Large intestine (tissue), 12 donors: ENCODE measurements around the gene GRID2IP. TPM values are rescaled to one million over a fixed set of nuclear protein-coding genes. Genes with fewer than 3 reads are reported as not detected.
A peak's percentile ranks its signal among the peaks of the same experiment; 100 is the strongest.
"Not testable (repeated sequence)": the region's sequence is repeated elsewhere in the genome, so short reads cannot be mapped to it uniquely, and the experiment has no call there.

Experiments used
- DNase-seq, 2 donors: peaks; one replicate each; pipeline versions ENCODE4 v3.0.0 to v3.0.0-alpha.2; 2013
- H3K27ac ChIP-seq: one replicate; pipeline ENCODE4 v1.5.1; 2013; ENCODE audit warnings: low read length
- H3K27me3 ChIP-seq: 2 replicates; pipeline ENCODE4 v1.6.1; 2013; ENCODE audit warnings: low read length; ENCODE audit not compliant: control insufficient read depth, insufficient read depth
- H3K36me3 ChIP-seq: 2 replicates; pipeline ENCODE4 v1.6.1; 2013; ENCODE audit warnings: low read length; ENCODE audit not compliant: control insufficient read depth, insufficient read depth
- H3K4me1 ChIP-seq: one replicate; pipeline ENCODE4 v1.6.1; 2013; ENCODE audit warnings: low read length; ENCODE audit not compliant: control insufficient read depth, insufficient read depth
- H3K4me3 ChIP-seq: one replicate; pipeline ENCODE4 v1.5.1; 2013; ENCODE audit warnings: low read length
- H3K9me3 ChIP-seq: one replicate; pipeline ENCODE4 v1.6.1; 2013; ENCODE audit warnings: mild to moderate bottlenecking, low read depth, low read length, moderate library complexity; ENCODE audit not compliant: control insufficient read depth
- WGBS: methylation state at CpG from one replicate; pipeline ENCODE4 v1.1.5; 2013; ENCODE audit warnings: low lambda C conversion rate; ENCODE audit not compliant: insufficient coverage; 5-methylcytosine and 5-hydroxymethylcytosine counted together
- long read RNA-seq, 11 donors: transcript quantifications; one replicate each; lab custom pipeline, GENCODE V29; 2026
- polyA plus RNA-seq: library from polyadenylated mRNA; unstranded; fragments of 120-200 nt; gene quantifications from one replicate; pipeline ENCODE4 v1.2.1, GENCODE V29; 2013

The GRID2IP gene
- 0.88 TPM for polyA plus RNA-seq
- long read RNA-seq, donor 1, result 0 reads
- long read RNA-seq, donor 2, result 0 reads
- long read RNA-seq, donor 3, result 0 reads
- long read RNA-seq, donor 4, result 0 reads
- long read RNA-seq, donor 5, result 0 reads
- long read RNA-seq, donor 6, result 0 reads
- long read RNA-seq, donor 7, result 0 reads
- long read RNA-seq, donor 8, result 0 reads
- long read RNA-seq, donor 9, result 0 reads
- long read RNA-seq, donor 10, result 0 reads
- long read RNA-seq, donor 11, result 0 reads

DNA sequence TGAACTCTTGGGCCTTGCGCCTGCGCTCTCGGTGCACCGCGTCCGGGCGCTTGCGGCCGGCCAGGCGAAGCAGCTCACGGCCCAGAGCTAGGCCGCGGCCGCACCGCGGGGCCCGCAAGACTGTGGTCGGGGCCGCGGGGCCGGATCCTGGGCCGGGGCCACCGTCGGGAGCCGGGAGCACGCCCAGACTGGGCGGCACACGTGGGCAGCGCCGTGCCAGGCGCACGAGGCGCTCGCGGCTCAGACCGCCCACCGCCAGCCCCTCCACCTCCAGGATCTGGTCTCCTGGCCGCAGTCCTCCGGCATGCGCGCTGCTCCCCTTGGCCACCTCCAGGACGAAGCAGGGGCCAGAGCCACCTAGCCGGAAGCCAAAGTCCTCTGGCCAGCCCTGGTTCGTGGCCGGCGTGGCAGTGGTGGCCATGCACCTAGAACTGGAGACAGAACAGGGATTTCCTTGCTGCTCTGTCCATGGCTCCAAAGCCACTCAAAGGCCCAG, at the start of gene GRID2IP:
Gene GRID2IP (minus strand): TSS at position 446 of the 496 bp plus-strand sequence. CDS start 25 bp downstream, at position 421.
- H3K27ac ChIP-seq, result no peak within 1 kb of the TSS
- no peak for DNase-seq
- H3K4me3 ChIP-seq, result no peak within 1 kb of the TSS
- no CpG with 5 or more reads among the region's 46 CpGs for WGBS
- no peaks in the 10 kb centered on the region for H3K4me1 ChIP-seq
- peaks cover 3% of the 10 kb centered on the region for H3K27me3 ChIP-seq
- H3K36me3 ChIP-seq, result no peaks in the 10 kb centered on the region
- no peaks in the 10 kb centered on the region for H3K9me3 ChIP-seq

GRCh38 chr7:6600093-6600492, 48.8 kb upstream of the GRID2IP start:
- H3K27ac ChIP-seq, result no peak overlapping the region
- no peaks in the 10 kb centered on the region for H3K4me1 ChIP-seq
- WGBS, result no CpG with 5 or more reads among the region's 15 CpGs
- no peaks in the 10 kb centered on the region for H3K27me3 ChIP-seq
- DNase-seq, result no peak
- no peak overlapping the region for H3K4me3 ChIP-seq
- H3K36me3 ChIP-seq, result peaks cover 79% of the 10 kb centered on the region
- no peaks in the 10 kb centered on the region for H3K9me3 ChIP-seq

GRCh38 chr7:6590645-6591110, 39.4 kb upstream of the GRID2IP start:
- Histone ChIP-seq H3K27ac (peak overlapping the region; percentile 81), H3K4me3 (peak overlapping the region; percentile 77), H3K36me3 (peaks cover 56% of the 10 kb centered on the region), H3K9me3 (no peaks in the 10 kb centered on the region), H3K4me1 (peaks cover 9% of the 10 kb centered on the region), H3K27me3 (no peaks in the 10 kb centered on the region)
- WGBS, result 0% methylated on average over 2 of the region's 10 CpGs
- DNase-seq, result no peak

- peak within 1 kb of the TSS; percentile 81 for H3K27ac ChIP-seq
- no peaks in the 10 kb centered on the region for H3K9me3 ChIP-seq
- no CpG with 5 or more reads among the region's 107 CpGs for WGBS
- no peaks in the 10 kb centered on the region for H3K27me3 ChIP-seq
- H3K36me3 ChIP-seq, result peaks cover 52% of the 10 kb centered on the region
- H3K4me3 ChIP-seq, result peak within 1 kb of the TSS; percentile 77
- peaks cover 9% of the 10 kb centered on the region for H3K4me1 ChIP-seq
- DNase-seq, result peak; percentile 79 to 93
These were observed 38.8 kb upstream of the GRID2IP start, which contains the start of gene INTS15 for GRCh38 chr7:6589829-6590644. TSS of gene INTS15 (plus strand) at chr7:6590021. CDS start at chr7:6590284, 263 bp downstream.

DNA sequence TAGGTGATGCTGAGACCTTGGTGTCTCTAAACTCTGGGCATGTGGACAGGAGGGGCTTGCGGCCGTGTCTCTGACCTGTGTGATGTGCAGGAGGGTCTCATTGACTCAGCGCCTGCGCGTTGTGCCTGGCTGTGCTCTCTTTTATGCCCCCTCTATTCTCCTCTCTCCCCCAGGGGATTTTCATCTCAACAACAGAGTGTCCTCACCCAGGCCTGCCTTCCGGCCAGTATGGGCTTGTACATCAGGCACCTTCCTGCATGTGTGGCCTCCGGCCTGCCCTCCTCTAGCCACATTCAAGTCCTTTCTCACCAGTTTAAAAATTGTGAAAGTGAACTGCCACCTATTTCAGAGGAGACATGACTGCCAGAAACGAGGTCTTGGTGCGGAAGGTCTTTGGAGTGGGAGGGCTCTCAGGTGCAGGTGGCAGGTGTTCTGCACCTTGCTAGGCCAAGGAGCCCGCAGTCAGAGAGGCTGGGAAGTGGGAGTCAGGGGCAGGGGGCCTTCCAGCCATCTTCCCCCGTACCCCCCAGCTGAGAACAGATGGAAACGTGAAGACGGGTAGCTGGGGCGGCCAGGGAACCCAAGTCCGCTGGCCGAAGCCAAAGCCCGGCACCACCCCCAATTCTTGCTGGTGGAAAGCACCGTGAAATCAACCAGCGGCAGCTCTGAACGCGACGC, 38.0 kb upstream of the GRID2IP start:
- peak overlapping the region; percentile 35 for H3K4me3 ChIP-seq
- 100% methylated on average over 2 of the region's 22 CpGs for WGBS
- H3K27ac ChIP-seq, result no peak overlapping the region
- peaks cover 51% of the 10 kb centered on the region for H3K36me3 ChIP-seq
- H3K4me1 ChIP-seq, result peaks cover 9% of the 10 kb centered on the region
- H3K27me3 ChIP-seq, result no peaks in the 10 kb centered on the region
- no peak for DNase-seq
- H3K9me3 ChIP-seq, result no peaks in the 10 kb centered on the region

- peaks cover 49% of the 10 kb centered on the region for H3K36me3 ChIP-seq
- no peak for DNase-seq
- 100% methylated on average over 1 of the region's 9 CpGs for WGBS
- H3K27me3 ChIP-seq, result no peaks in the 10 kb centered on the region
- H3K4me1 ChIP-seq, result peaks cover 9% of the 10 kb centered on the region
- H3K9me3 ChIP-seq, result no peaks in the 10 kb centered on the region
- H3K4me3 ChIP-seq, result no peak overlapping the region
- no peak overlapping the region for H3K27ac ChIP-seq
These were observed 37.3 kb upstream of the GRID2IP start for GRCh38 chr7:6588566-6588965.

DNA sequence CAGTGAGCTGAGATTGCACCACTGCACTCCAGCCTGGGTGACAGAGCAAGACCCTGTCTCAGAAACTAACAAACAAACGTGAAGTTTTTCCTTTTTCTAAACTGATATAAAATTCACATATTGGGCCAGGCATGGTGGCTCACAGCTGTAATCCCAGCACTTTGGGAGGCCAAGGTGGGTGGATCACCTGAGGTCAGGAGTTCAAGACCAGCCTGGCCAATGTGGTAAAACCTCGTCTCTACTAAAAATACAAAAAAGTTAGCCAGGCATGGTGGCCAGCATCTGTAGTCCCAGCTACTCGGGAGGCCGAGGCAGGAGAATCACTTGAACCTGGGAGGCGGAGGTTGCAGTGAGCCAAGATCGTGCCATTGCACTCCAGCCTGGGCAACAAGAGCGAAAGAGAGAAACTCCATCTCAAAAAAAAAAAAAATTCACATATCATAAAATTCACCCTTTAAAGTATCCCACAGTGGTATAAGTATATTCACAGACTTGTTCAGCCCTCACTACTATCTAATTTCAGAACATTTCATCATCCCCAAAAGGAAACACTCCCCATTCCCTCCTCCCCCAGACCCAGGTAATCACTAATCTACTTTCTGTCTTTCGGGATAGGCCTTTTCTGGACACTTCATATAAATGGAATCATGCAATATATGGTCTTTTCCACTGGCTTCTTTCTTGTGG, 34.6 kb upstream of the GRID2IP start:
- DNase-seq, H3K4me1 ChIP-seq, H3K9me3 ChIP-seq, H3K27ac ChIP-seq, H3K4me3 ChIP-seq, H3K27me3 ChIP-seq: not testable (repeated sequence)
- H3K36me3 ChIP-seq, result peaks cover 57% of the 10 kb centered on the region
- 80% methylated on average over 1 of the region's 8 CpGs for WGBS

GRCh38 chr7:6579446-6579845, 28.2 kb upstream of the GRID2IP start:
- DNase-seq, result no peak
- Histone ChIP-seq H3K4me1 (peaks cover 5% of the 10 kb centered on the region), H3K27me3 (no peaks in the 10 kb centered on the region), H3K36me3 (peaks cover 35% of the 10 kb centered on the region), H3K4me3 (no peak overlapping the region), H3K27ac (no peak overlapping the region), H3K9me3 (no peaks in the 10 kb centered on the region)
- WGBS, result no CpG with 5 or more reads among the region's 4 CpGs

GRCh38 chr7:6578114-6579084, 27.1 kb upstream of the GRID2IP start:
- H3K4me1 ChIP-seq, result peaks cover 5% of the 10 kb centered on the region
- peaks cover 30% of the 10 kb centered on the region for H3K36me3 ChIP-seq
- peak overlapping the region; percentile 75 for H3K4me3 ChIP-seq
- no CpG with 5 or more reads among the region's 18 CpGs for WGBS
- no peak for DNase-seq
- H3K9me3 ChIP-seq, result no peaks in the 10 kb centered on the region
- H3K27me3 ChIP-seq, result no peaks in the 10 kb centered on the region
- H3K27ac ChIP-seq, result no peak overlapping the region
